Nephron (organoid): ENCODE results near the gene SIGLEC12.

Experiments used
- H3K27ac Mint-ChIP-seq, 3 experiments: 2 replicates each; pipeline ENCODE4 v1.8.0; 2020; ENCODE audit warnings: mixed read lengths in 3 of 3, mild to moderate bottlenecking in 2 of 3, moderate library complexity in 1 of 3
- H3K27me3 Mint-ChIP-seq: 2 replicates; pipeline ENCODE4 v1.8.0; 2021; ENCODE audit warnings: low read depth, mild to moderate bottlenecking, moderate library complexity, mixed read lengths
- H3K36me3 Mint-ChIP-seq: 2 replicates; pipeline ENCODE4 v1.8.0; 2020; ENCODE audit warnings: low read depth, mixed read lengths
- H3K4me1 Mint-ChIP-seq: 2 replicates; pipeline ENCODE4 v1.8.0; 2020; ENCODE audit warnings: mixed read lengths
- H3K4me3 Mint-ChIP-seq, 3 experiments: 2 replicates each; pipeline ENCODE4 v1.8.0; 2020; ENCODE audit warnings: mild to moderate bottlenecking in 3 of 3, mixed read lengths in 3 of 3, moderate library complexity in 2 of 3
- H3K9me3 Mint-ChIP-seq: 2 replicates; pipeline ENCODE4 v1.8.0; 2020; ENCODE audit warnings: mixed read lengths
- CTCF ChIP-seq, 3 experiments: fragments of 200-600 bp; sonication (generic); IDR thresholded peaks; one replicate each; pipeline ENCODE4 v1.5.0; 2021; ENCODE audit warnings: antibody characterized with exemption in 3 of 3; ENCODE audit not compliant: unreplicated experiment in 3 of 3

Gene SIGLEC12

GRCh38 chr19:51529301-51529700 is 27.7 kb upstream of the SIGLEC12 start:
- H3K27me3 Mint-ChIP-seq = no peaks in the 10 kb centered on the region
- H3K9me3 Mint-ChIP-seq = peaks cover 15% of the 10 kb centered on the region
- H3K27ac Mint-ChIP-seq = no peak overlapping the region
- TF ChIP-seq CTCF (IDR thresholded peaks at IDR 0.05; ENCODE audit: unreplicated experiment in 3 of 3) = no peak
- H3K4me3 Mint-ChIP-seq = no peak overlapping the region
- no peaks in the 10 kb centered on the region for H3K4me1 Mint-ChIP-seq
- H3K36me3 Mint-ChIP-seq = no peaks in the 10 kb centered on the region

GRCh38 chr19:51525651-51526050 is 24.1 kb upstream of the SIGLEC12 start:
- TF ChIP-seq CTCF (IDR thresholded peaks at IDR 0.05; ENCODE audit: unreplicated experiment in 3 of 3) = no peak
- H3K36me3 Mint-ChIP-seq = no peaks in the 10 kb centered on the region
- no peaks in the 10 kb centered on the region for H3K4me1 Mint-ChIP-seq
- H3K9me3 Mint-ChIP-seq = peaks cover 15% of the 10 kb centered on the region
- H3K27me3 Mint-ChIP-seq = peaks cover 11% of the 10 kb centered on the region
- H3K27ac Mint-ChIP-seq = no peak overlapping the region
- no peak overlapping the region for H3K4me3 Mint-ChIP-seq

GRCh38 chr19:51524666-51525264 is 23.2 kb upstream of the SIGLEC12 start:
- H3K4me3 Mint-ChIP-seq = no peak overlapping the region
- H3K36me3 Mint-ChIP-seq = no peaks in the 10 kb centered on the region
- TF ChIP-seq CTCF (IDR thresholded peaks at IDR 0.05; ENCODE audit: unreplicated experiment in 3 of 3) = no peak
- H3K9me3 Mint-ChIP-seq = peaks cover 13% of the 10 kb centered on the region
- no peaks in the 10 kb centered on the region for H3K4me1 Mint-ChIP-seq
- peaks cover 11% of the 10 kb centered on the region for H3K27me3 Mint-ChIP-seq
- no peak overlapping the region for H3K27ac Mint-ChIP-seq

GRCh38 chr19:51521781-51522180 is 20.2 kb upstream of the SIGLEC12 start:
- no peak for TF ChIP-seq CTCF (IDR thresholded peaks at IDR 0.05; ENCODE audit: unreplicated experiment in 3 of 3)
- no peak overlapping the region for H3K4me3 Mint-ChIP-seq
- peaks cover 3% of the 10 kb centered on the region for H3K9me3 Mint-ChIP-seq
- H3K4me1 Mint-ChIP-seq = no peaks in the 10 kb centered on the region
- H3K36me3 Mint-ChIP-seq = no peaks in the 10 kb centered on the region
- peaks cover 11% of the 10 kb centered on the region for H3K27me3 Mint-ChIP-seq
- no peak overlapping the region for H3K27ac Mint-ChIP-seq

- H3K9me3 Mint-ChIP-seq = peaks cover 3% of the 10 kb centered on the region
- no peak overlapping the region for H3K4me3 Mint-ChIP-seq
- H3K4me1 Mint-ChIP-seq = no peaks in the 10 kb centered on the region
- no peak for TF ChIP-seq CTCF (IDR thresholded peaks at IDR 0.05; ENCODE audit: unreplicated experiment in 3 of 3)
- H3K27me3 Mint-ChIP-seq = peaks cover 11% of the 10 kb centered on the region
- no peaks in the 10 kb centered on the region for H3K36me3 Mint-ChIP-seq
- no peak overlapping the region for H3K27ac Mint-ChIP-seq
These were observed 19.8 kb upstream of the SIGLEC12 start for GRCh38 chr19:51521357-51521756.

- no peaks in the 10 kb centered on the region for H3K36me3 Mint-ChIP-seq
These were observed 19.1 kb upstream of the SIGLEC12 start for GRCh38 chr19:51520728-51521127.

More at GRCh38 chr19:51520728-51521127, 19.1 kb upstream of the SIGLEC12 start:
- peaks cover 3% of the 10 kb centered on the region for H3K9me3 Mint-ChIP-seq
- H3K4me3 Mint-ChIP-seq = no peak overlapping the region
- H3K27me3 Mint-ChIP-seq = peaks cover 11% of the 10 kb centered on the region
- no peaks in the 10 kb centered on the region for H3K4me1 Mint-ChIP-seq
- no peak overlapping the region for H3K27ac Mint-ChIP-seq
- no peak for TF ChIP-seq CTCF (IDR thresholded peaks at IDR 0.05; ENCODE audit: unreplicated experiment in 3 of 3)
